Heart left ventricle (tissue), 13 donors: ENCODE measurements around the gene STX11.

Source experiments
- CTCF ChIP-seq, 12 donors: fragments of 200-600 bp; sonication (generic) in 4 of 12; IDR thresholded peaks; one replicate each; pipeline versions ENCODE4 v1.5.0 to v1.8.0; 2018 to 2022; ENCODE audit warnings: antibody characterized with exemption in 12 of 12, mild to moderate bottlenecking in 5 of 12
- POLR2A ChIP-seq, 2 donors: fragments of 450-650 bp; IDR thresholded peaks; one replicate each; pipeline ENCODE4 v1.6.1; 2017; ENCODE audit warnings: antibody characterized with exemption in 2 of 2, mild to moderate bottlenecking in 2 of 2, moderate library complexity in 2 of 2
- donor health status: ischemic (EF 13 %, LVEDD 7.1; RV severe dilation, severe dysfunction).
- donor health status: DM: no; HTN: yes; CAD: no.
- donor health status: DM: no; HTN: no; CAD: no.
- donor health status: ischemic (EF 25% LVEDD 6.9; RV normal size, moderate dysfunction).
- donor health status: ischemic (EF 25% LVEDD 5.7; RV mildly dilated, moderate dysfunction).
- donor health status: ischemic (EF 35%, LVEDD 5.7; RV mildly dilated, moderate dysfunction).
- donor health status: nonischemic (EF 11% LVEDD 7.7; RV severe dilation, severe dysfunction).
- donor health status: DM: yes; HTN: yes; CAD: no.
- donor health status: PGD.
- donor health status: ischemic (EF 29% LVEDD 5.4; RV normal size, mild dysfunction).
- donor health status: nonischemic (EF 23%, LVEDD 6.1; RV moderate dilation, normal function).

DNA sequence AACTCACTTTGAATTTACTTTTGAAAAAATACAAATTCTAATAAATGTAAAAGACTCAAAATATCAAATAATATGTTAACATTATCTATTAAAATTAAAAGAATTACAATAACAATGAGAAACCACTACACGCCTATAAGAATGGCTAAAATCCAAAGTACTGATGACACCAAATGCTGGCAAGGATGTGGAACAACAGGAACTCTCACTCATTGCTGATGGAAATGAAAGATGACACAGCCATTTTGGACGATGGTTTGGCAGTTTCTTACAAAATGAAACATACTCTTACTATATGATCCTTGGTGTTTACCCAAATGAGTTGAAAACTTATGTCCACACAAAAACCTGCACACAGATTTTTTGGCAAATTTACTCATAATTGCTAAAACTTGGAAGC, 15.6 kb upstream of the STX11 start:
- TF ChIP-seq POLR2A (IDR thresholded peaks at IDR 0.05) = no peak
- TF ChIP-seq CTCF (IDR thresholded peaks at IDR 0.05) = no peak
